Panc1 (cell line): ENCODE results near the gene ENHO. TPM values are rescaled to one million over a fixed set of nuclear protein-coding genes. Genes with fewer than 3 reads are reported as not detected.

Source experiments
- ATAC-seq: fragments of 200-7000 bp; cut with Tn5 transposase; 2 replicates; pipeline ENCODE4 v1.9.1; 2020; ENCODE audit warnings: mild to moderate bottlenecking, moderate library complexity
- BruUV-seq: library from RNA; stranded (reverse); fragments of 400-500 nt; replicated peaks from 2 replicates; lab custom pipeline; 2021; lab: Mats Ljungman, UMichigan
- CTCF ChIA-PET: fragments of 300-600 bp; sonication (Branson Sonifier 250); formaldehyde crosslinking; loops from one replicate; lab custom pipeline; 2022; ENCODE audit warnings: antibody characterized with exemption; lab: Charles Lee
- POLR2A ChIA-PET: fragments of 300-600 bp; sonication (Branson Sonifier 250); formaldehyde crosslinking; loops from one replicate; lab custom pipeline; 2022; ENCODE audit warnings: antibody characterized with exemption; lab: Charles Lee
- DNase-seq: peaks from one replicate; pipeline ENCODE4 v3.0.0-alpha.2; 2010; ENCODE audit warnings: low read depth, low spot score
- H3K27ac ChIP-seq: 2 replicates; pipeline ENCODE4 v1.5.1; 2011; ENCODE audit warnings: mild to moderate bottlenecking, low read length, inconsistent platforms
- H3K27me3 ChIP-seq: fragments of 200-500 bp; sonication (Bioruptor generic); 2 replicates; pipeline ENCODE4 v1.6.0; 2014; ENCODE audit warnings: low read length, inconsistent platforms; ENCODE audit not compliant: control insufficient read depth, insufficient read depth
- H3K36me3 ChIP-seq: fragments of 200-500 bp; sonication (Bioruptor generic); 2 replicates; pipeline ENCODE4 v1.5.1; 2014; ENCODE audit warnings: inconsistent platforms, mild to moderate bottlenecking, low read length, moderate library complexity; ENCODE audit not compliant: control insufficient read depth, insufficient read depth
- H3K4me1 ChIP-seq: 2 replicates; pipeline ENCODE4 v1.5.1; 2011; ENCODE audit warnings: inconsistent platforms, mild to moderate bottlenecking, low read length, moderate library complexity; ENCODE audit not compliant: control insufficient read depth, insufficient read depth
- H3K4me3 ChIP-seq, 2 experiments: 2 replicates each; pipeline ENCODE4 v1.5.1; 2011 to 2012; ENCODE audit warnings: low read depth in 2 of 2, low read length in 2 of 2, mild to moderate bottlenecking in 2 of 2, inconsistent platforms in 1 of 2, moderate library complexity in 1 of 2
- H3K9me3 ChIP-seq: fragments of 200-500 bp; sonication (Bioruptor generic); 2 replicates; pipeline ENCODE4 v1.5.1; 2014; ENCODE audit warnings: low read depth, mild to moderate bottlenecking, inconsistent platforms, low read length, moderate library complexity; ENCODE audit not compliant: control insufficient read depth, insufficient read depth
- CTCF ChIP-seq: fragments of 450-650 bp; IDR thresholded peaks from 2 replicates; pipeline ENCODE4 v1.5.1; 2017; ENCODE audit warnings: mild to moderate bottlenecking
- POLR2AphosphoS5 ChIP-seq: IDR thresholded peaks from 2 replicates; pipeline ENCODE4 v1.6.1; 2012; ENCODE audit warnings: mild to moderate bottlenecking, low read depth, low read length, moderate library complexity
- REST ChIP-seq, 2 experiments: IDR thresholded peaks; 2 replicates each; pipeline ENCODE4 v1.6.1; 2011 to 2012; ENCODE audit warnings: low read depth in 2 of 2, control low read depth in 1 of 2, low read length in 1 of 2, mild to moderate bottlenecking in 1 of 2, moderate library complexity in 1 of 2; ENCODE audit not compliant: insufficient read depth in 1 of 2
- SIN3A ChIP-seq: IDR thresholded peaks from 2 replicates; pipeline ENCODE4 v1.6.1; 2012; ENCODE audit warnings: low read depth, mild to moderate bottlenecking, low read length, moderate library complexity, borderline replicate concordance; ENCODE audit not compliant: insufficient read depth
- TCF7L2 ChIP-seq: IDR thresholded peaks from 2 replicates; pipeline ENCODE4 v1.6.1; 2011; ENCODE audit warnings: mild to moderate bottlenecking, low read depth, low read length, inconsistent platforms
- in situ Hi-C: cut with HindIII; loops from 2 replicates; pipeline ENCODE4 v1.10.0; 2016; ENCODE audit warnings: low sequenced_read_pairs, low pct_unique_long_range_greater_than_20kb
- intact Hi-C: fragments of 100-400 bp; cut with micrococcal nuclease; formaldehyde crosslinking; loops from one replicate; pipeline ENCODE4 v1.10.0; 2022; ENCODE audit not compliant: unreplicated experiment
- total RNA-seq: library from RNA; stranded (reverse); gene quantifications from one replicate; pipeline ENCODE4 v1.2.1, GENCODE V29; 2021; ENCODE audit not compliant: unreplicated experiment

The ENHO gene
- total RNA-seq, 1 experiment from 2014 or later, result 7.2 TPM

GRCh38 chr9:34564617-34565016 lies 41.8 kb upstream of the ENHO start:
- DNase-seq, result no peak
- intact Hi-C loops (no loop called here), in situ Hi-C loops (no loop called here)
- ChIA-PET CTCF (no interaction called here), POLR2A (no interaction called here)
- no TSS peak for BruUV-seq
- ATAC-seq, result no peak
- no peaks in the 10 kb centered on the region for H3K36me3 ChIP-seq
- H3K4me1 ChIP-seq, result peaks cover 5% of the 10 kb centered on the region; the same call in 1 of the 2 replicates
- no peaks in the 10 kb centered on the region for H3K9me3 ChIP-seq
- H3K27me3 ChIP-seq, result no peaks in the 10 kb centered on the region
- TF ChIP-seq TCF7L2 (no peak), POLR2AphosphoS5 (no peak), REST (IDR thresholded peaks at IDR 0.05; ENCODE audit: insufficient read depth in 1 of 2, low read depth in 2 of 2, low read length in 1 of 2) (no peak), CTCF (no peak), SIN3A (no peak)
- H3K4me3 ChIP-seq, result no peak overlapping the region
- H3K27ac ChIP-seq, result no peak overlapping the region

- Histone ChIP-seq H3K4me1 (peaks cover 5% of the 10 kb centered on the region; the same call in 1 of the 2 replicates), H3K9me3 (no peaks in the 10 kb centered on the region), H3K27me3 (no peaks in the 10 kb centered on the region), H3K4me3 (no peak overlapping the region), H3K36me3 (no peaks in the 10 kb centered on the region), H3K27ac (no peak overlapping the region)
- ChIA-PET CTCF (interaction anchor here (0.5 to 1.9 kb wide), 2 partner anchors 22 to 102 kb away, joined by 4 read pairs; no protein-coding TSS in a partner anchor), POLR2A (no interaction called here)
- ATAC-seq, result no peak
- intact Hi-C loops (no loop called here), in situ Hi-C loops (no loop called here)
- DNase-seq, result no peak
- BruUV-seq, result no TSS peak
- no peak for TF ChIP-seq CTCF
- TF ChIP-seq REST (IDR thresholded peaks at IDR 0.05; ENCODE audit: insufficient read depth in 1 of 2, low read depth in 2 of 2, low read length in 1 of 2), result no peak
- no peak for TF ChIP-seq SIN3A
- TF ChIP-seq POLR2AphosphoS5, result no peak
- TF ChIP-seq TCF7L2, result no peak
Observed at GRCh38 chr9:34563262-34563661, 40.5 kb upstream of the ENHO start.
